Stimulated activated naive CD8-positive, alpha-beta T cell treated with anti-CD3 and anti-CD28 coated beads, Interleukin-15, Interleukin-2, amounts not matched to agents 100 U/mL and 50 U/mL, for 24 hours (primary cell): ENCODE data around the gene NOTCH2.

ENCODE experiments used
- ATAC-seq: fragments of 150-1000 bp; cut with Tn5 transposase; one replicate; pipeline ENCODE4 v1.10.0; 2021
- DNase-seq: peaks from one replicate; pipeline ENCODE4 v3.0.0; 2021

Gene NOTCH2

DNA sequence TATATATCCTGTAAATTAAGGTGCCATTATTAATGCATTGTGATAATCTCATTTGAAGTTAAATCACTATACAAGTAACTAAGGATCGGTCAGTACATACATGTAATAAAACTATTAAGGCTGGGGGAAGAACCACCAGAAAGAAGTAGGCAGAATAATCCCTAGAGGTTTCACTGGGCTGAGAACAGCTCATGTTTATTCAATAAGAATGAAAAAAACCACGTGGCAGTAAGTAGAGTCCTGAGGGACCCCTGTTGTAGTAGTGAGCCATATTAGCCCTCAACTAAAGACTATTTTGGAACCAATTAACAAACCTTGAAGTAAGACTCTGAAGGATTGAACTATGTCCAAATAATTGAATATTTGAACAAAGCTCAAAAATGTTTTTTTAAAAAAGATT is 126.2 kb downstream of the NOTCH2 start:
- DNase-seq (no peak), ATAC-seq (no peak)

DNA sequence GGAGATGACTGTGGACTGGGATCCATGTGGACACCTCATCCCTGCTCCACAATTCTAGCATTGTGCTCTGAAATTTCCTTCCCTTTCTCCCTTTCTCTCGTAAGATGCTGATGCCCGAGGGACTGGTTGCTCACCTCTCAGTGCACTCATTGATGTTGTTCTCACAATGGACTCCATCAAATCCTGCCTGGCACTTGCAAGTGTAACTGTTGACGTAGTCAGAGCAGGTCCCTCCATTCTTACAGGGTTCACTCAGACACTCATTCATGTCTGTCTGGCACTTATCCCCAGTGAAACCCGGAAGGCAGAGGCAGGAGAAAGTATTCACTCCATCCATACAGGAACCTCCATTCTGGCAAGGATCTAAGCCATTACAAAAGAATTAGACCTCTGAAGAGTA is 128.1 kb downstream of the NOTCH2 start:
- ATAC-seq, result no peak
- DNase-seq, result no peak

DNA sequence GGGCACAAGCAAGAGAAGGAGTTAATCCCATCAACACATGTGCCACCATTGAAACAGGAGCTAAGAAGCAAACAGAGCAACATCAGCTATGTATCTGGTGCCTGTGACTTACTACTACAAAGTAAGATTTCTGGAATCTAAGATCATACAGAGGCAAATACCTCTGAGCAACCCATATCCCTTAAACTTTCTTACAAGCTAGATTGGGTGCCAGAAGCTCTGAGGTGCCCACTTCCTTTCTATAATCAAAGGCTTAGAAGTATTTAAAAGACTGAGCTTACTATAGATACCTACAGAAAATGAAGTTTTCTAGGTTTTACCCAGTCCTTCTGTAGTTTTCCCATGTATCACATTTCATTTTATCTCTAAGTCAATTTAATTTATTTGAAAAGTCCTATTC is 128.8 kb downstream of the NOTCH2 start:
- ATAC-seq, result no peak
- no peak for DNase-seq

DNA sequence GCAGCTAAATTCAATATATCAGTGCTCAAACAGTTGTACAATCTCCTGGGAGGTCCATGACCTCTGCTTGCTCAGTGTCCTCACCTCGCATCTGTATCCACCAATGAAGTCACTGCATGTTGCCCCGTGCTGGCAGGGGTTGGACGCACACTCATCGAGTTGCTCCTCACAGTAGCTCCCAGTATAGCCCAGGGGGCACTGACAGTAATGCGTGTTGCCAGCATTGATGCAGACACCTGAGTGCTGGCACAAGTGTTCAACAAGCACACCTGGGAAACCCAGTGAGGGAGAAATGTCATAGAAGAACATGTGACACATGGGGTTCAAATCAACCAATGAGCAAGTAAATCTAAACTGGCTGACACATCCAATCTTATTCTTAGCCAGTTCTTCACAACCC is 132.3 kb downstream of the NOTCH2 start:
- DNase-seq (no peak), ATAC-seq (no peak)

DNA sequence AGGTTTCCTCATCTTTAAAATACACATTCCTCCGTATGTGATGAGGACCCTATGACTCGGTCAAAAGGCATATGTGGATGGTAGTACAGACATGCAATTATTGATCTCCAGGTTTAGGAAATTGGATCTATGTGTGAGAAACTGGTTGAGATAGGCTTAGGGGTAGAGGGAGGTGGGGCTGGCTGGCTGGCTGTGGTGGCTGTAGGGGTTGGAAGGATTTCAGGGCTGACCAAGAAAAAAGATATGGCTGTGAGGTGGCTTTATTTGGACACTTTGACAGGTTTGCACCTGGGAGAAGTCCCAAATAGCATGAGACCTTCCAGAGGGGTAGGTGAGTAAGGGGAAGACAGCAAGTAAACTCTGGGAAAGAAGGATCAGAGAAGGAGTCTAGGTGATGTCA is 133.5 kb downstream of the NOTCH2 start:
- DNase-seq, result no peak
- ATAC-seq, result no peak

DNA sequence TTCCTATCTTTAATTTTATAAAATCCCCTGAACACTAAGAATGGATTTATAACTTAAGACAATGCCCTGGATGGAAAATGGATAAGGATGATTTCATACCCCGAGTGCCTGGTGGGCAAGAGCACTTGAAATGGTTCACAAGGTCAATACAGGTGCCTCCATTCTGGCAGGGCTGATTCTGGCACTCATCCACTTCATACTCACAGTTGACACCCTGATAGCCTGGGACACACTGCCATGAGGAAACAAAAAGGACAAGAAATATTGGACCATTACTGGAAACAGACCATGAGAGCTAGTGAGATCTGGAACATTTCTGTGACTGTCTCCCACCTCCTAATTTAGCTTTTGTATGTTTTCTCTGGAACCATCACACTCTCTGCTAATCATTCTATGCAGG is 134.1 kb downstream of the NOTCH2 start:
- ATAC-seq (no peak), DNase-seq (no peak)

DNA sequence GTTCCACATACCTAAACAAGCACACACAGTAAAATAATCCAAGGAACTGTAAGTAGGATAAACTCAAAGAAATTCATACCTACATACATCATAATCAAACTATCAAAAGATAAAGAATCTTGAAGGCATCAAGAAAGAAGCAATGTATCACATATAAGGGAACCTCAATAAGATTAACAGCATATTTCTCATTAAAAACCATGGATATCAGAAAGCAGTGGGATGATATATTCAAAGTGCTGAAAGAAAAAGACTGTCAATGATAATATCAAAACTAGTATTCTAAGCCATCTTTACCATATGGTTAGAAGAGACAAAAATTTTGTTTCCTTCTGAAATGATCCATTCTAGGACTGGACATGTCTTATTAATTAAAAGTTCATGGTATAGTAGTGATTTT is 136.1 kb downstream of the NOTCH2 start:
- DNase-seq (no peak), ATAC-seq (no peak)

DNA sequence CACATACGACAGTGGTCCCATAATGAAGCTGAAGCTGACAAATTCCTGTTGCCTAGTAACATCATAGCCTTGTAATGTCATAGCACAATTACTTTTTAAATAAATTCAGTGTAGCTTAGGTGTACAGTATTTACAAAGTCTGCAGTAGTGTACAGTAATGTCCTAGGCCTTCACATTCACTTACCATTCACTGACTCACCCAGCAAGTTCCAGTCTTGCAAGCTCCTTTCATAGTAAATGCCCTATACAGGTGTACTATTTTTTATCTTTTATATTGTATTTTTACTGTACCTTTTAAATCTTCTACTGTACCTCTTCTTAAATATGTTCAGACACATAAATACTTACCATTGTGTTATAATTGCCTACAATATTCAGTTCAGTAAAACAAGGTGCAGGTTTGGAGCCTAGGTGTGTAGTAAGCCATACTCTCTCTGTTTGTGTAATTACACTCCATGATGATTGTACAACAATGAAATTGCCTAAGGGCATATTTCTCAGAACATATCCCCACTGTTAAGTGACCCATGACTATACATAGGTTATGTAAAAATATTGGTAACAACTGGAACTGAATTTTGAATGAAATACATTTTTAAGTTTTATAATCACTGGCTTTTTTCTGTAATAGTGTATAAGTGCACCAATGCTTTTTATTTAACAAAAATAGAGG is 139.7 kb downstream of the NOTCH2 start:
- ATAC-seq, result no peak
- no peak for DNase-seq

DNA sequence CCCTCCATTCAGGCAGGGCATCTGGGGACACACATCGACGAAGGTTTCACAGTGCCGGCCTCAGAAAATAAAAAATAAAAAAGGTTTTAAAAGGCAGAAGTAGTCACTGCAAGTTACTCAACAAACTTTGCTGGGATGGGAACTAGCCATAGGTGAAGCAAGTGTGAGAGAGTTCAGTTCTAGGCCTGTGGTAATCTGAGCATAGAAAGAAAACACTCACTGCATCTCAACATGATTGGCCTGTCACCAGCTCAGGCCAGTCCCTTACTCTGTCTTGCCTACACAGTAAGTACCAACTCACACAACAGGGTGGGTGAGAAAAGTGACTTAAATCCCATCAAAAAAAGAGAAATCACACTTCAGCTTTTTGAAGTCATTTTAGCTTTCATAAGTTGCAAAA is 142.9 kb downstream of the NOTCH2 start:
- no peak for ATAC-seq
- no peak for DNase-seq

DNA sequence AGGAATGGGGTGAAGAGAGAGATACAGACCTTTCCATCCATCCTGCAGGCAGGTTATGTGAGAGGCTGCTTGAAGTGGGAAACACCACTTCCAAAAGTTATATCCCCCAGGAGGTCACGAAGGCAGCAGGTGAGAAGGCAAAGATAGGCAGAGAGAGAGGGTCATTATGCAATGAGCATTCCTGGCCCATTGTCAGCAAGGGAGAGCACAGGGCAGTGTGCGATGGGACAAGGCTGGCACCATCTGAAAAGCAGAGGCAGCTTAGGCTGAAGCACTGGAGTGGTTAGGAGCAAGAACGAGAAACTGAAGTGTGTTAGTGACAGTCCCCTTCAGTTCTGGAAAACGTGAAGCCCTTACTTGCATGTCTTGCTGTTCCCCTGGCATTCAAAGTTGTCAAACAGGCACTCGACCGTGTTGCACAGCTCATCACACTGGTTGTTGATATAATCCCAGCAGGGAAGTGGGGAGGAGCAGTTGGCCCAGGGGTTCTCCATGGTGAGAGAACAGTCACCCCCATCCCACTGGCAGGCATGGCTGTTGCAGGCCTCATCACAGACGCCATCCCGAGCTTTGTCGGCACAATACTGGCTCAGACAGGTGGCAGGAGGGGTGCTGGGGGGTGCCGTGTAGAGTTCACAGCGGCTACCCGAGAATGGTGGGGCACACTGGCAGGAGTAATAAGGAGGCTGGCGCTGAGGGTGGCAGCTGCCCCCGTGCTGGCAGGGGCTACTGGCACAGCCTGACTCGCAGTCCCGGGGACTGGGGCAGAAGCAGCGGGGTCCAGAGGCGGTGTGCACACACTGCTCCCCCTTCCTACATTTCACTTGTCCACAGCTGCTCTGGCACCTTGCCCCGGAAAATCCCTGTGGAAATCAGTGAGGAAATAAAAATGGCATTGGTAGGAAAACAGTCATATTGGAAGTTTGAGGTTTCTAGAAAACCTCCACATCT is 144.2 kb downstream of the NOTCH2 start:
- DNase-seq (no peak), ATAC-seq (no peak)

DNA sequence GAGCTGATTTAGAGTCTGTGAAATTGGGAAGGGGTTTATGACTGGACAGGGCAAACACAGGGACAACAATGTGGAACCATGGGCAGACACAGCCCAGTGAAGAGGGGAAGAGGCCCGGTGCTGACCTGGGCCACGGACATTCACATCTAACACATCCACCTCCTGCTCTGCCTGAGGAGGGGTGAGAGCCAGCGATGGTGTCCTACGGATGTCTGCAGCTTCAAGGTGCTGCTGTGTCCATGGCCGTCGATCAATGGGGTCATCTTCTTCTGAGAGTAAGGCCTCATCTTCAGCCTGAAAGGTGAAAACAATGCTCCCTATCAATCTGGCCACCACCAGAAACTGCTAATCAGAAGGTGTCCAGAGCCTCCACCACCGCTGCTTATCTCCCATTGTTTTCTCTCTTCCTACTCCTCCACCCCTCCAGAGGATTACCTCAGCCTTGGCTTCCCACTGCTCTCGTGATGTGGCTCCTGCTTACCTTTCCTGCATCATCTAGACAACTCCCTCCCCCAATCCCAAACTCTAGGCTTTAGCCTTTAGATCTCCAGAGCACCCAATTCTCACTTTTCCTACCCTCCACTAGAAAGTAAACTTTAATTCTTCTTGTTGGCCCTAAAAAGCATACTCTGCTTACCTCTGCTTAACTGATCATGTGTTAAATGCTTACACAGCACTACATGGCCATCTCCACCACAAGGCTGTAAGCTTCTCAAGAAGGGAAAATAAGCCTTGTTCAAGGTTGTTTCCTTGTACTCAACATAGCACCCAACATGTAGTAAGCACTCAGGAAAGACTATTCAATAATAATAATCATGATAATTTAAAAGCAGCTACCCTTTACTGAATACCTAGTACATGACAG is 149.1 kb downstream of the NOTCH2 start:
- no peak for DNase-seq
- no peak for ATAC-seq

DNA sequence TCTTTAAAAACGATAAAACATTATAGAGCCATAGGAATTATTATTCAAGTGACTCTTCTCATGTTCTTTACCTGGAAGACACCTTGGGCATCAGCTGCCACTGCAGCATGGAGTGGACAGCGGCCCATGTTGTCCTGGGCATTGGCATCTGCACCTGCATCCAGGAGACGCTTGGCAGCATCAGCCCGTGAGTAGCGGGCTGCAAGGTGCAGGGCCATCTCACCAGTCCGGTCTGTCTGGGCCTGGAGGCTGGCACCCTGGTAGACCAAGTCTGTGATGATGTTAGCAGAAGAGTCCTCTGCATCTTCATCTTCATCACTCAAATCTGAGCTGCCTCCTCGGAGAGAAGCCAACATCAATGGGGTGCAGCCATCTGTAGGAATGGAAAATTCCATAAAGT is 150.2 kb downstream of the NOTCH2 start:
- DNase-seq, result no peak

DNA sequence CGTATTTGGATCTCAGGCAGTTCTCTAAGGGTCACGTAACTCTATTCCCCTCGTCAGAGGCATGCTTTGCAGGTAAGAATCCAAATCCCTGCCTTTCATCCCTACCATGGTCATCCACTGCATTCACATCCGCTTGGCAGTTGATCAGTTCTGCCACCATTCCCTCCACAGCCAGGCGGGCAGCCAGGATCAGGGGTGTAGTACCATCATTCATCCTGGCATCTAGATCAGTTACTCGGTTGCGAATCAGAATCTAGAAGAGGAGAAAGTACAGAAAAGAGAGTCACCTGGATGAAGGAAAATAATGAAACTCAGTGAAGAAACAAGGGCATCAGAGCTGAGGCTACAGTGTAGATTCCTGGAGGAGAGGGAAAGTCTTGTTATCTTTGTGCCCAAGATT is 151.2 kb downstream of the NOTCH2 start:
- DNase-seq (no peak), ATAC-seq (no peak)

More for the DNA sequence above, 150.2 kb downstream of the NOTCH2 start:
- no peak for ATAC-seq

DNA sequence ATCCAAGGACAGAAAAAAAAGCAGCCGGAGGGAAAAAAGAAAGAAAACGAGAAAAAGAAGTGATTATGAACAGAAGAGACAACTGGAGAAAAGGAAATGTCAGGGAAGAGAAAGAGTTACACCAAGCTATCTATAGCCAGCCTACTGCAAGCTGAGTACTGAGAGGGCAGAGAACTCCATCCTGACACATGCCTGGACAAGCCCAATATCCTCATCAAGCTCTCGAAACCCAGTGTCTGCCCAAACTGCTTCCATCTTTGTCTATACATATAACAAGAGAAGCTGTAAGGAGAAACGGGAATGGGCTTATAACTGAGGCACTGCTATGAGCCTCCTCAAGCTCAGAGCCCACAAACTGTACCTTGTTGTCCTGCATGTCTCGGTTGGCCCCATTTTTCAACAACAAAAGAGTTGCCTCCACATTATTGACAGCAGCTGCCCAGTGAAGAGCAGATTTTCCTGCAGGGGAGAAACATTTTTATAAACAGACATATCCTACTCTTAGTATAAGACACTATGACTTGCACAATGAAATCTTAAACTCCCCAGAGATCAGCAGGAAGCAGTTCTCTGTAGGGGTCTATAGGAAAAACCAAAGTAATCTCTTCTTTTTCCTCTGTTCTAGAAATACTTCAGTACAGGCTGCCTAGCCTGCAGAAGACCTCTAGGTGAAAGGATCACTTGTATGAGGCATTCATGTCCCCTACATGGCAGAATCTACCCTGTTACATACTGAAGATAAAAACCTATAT is 152.0 kb downstream of the NOTCH2 start:
- no peak for ATAC-seq
- DNase-seq, result no peak

DNA sequence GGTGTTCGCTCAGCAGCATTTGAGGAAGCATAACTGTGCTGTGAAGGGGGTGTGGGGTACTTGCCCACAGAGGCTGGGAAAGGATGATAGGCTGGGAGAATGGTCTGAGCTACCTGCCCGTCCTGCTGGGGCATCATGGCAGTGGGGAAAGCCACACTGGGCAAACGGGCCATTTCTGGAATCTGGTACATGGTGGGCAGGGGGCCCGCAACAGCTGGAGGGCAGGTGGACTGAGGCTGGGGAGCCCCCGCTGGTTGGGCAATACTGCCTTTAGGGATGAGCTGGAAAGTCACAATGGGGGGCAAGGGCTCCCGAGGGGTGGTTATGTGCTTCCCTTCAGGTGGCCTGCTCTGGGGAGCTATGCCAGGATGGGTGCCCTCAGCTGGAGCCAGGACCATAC is 153.9 kb downstream of the NOTCH2 start:
- ATAC-seq (peak; percentile 19), DNase-seq (no peak)

DNA sequence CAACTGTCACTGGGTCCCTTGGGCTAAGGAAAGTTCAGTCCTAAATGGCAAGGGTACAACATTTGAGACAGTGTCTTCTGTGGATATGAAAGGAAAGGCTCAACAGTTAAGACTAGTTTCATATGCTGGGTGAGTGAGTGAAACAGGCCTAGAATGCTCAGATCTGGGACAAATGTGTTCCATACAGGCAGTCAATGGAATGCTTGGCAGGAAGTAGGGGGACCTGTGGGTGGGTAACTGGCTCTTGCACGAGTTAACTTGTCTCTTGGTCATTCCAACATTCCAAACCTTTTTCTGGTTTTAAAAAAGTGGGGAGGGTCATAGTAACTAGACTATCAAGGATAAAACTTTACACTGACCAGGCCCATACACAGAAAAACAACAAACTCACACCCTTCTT is 155.4 kb downstream of the NOTCH2 start:
- ATAC-seq, result no peak

DNA sequence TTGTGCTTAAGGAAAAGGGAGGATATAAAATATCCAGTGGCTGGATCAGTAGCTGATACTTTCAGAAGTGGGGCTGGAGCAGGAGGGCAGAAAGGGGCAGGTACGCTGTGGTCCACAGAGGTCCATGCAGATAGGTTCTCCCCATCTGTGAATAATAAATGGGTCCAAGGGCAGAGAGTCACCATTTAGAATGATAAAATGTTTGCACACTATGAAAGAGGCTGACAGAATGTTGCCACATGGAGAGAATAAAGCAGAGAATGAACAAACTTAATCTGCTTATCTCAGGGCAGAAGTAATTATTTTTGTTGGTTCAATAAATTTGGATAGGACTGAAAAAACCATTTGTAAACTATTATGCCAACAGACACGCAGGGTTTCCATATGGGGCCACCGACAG is 156.5 kb downstream of the NOTCH2 start:
- no peak for DNase-seq
- no peak for ATAC-seq

More for the DNA sequence above, 155.4 kb downstream of the NOTCH2 start:
- DNase-seq, result no peak

DNA sequence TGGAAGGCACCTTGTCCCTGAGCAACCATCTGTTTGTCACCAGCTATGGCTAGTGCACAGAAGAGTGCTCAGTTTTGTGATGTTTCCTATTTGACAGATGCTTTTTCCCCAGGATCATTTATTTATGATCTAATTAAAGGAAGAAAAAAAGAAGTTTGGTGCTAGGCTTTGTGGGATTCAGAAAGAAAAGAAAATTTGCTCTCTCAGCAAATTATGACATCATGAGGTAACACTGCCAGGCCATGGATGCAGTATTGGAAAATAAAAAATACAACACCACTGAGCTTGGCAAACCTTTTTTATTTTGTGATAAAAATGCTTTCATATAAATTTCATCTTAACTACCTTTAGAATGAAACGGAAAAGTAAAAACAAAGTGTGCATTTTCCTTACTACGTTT is 157.7 kb downstream of the NOTCH2 start:
- DNase-seq (no peak), ATAC-seq (no peak)

DNA sequence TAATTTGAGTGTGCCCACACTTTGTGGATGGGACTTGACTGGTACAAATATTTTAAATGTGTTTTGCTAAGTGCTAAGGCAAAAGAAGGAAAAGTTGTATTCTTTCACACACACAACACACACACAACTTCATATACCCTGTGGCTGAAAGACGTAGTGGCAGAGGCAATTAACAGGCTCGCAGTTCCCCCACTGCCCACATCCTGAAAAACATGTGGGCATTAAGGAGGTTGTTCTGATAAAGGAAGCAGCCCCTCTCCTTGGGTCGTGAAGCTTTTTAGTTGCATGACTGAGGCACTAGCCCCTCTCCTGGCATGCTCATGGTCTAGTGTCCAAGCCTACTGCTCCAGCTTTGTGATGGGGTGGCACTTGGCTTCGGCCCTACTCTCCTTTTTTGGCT is 158.8 kb downstream of the NOTCH2 start:
- no peak for ATAC-seq
- DNase-seq, result no peak

DNA sequence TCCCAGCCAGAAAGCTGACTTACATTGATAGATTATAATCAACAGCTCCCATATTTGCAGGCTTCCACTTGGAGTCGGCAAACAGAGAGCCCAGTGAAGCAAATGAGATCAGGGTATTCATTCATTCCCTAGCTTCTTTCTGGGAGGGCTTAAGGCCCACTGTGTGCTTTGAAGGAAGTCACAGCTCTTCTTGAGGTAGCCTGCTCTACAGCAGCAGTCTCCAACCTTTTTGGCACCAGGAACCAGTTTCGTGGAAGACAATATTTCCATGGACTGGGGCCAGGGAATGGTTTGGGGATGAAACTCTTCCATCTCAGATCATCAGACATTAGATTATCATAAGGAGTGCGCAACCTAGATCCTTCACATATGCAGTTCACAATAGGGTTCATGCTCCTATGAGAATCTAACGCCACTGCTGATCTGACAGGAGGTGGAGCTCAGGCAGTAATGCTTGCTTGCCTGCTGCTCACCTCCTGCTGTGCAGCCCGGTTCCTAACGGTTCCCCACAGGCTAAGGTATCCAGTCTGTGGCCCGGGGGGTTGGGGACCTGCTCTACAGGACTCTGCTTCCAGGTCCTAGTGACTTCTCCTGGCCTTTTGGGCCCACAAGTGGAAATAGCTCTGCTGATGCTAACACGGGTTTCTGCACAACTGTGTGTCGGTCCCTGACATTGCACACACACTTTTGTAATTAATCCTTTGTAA is 159.4 kb downstream of the NOTCH2 start:
- DNase-seq (no peak), ATAC-seq (no peak)

DNA sequence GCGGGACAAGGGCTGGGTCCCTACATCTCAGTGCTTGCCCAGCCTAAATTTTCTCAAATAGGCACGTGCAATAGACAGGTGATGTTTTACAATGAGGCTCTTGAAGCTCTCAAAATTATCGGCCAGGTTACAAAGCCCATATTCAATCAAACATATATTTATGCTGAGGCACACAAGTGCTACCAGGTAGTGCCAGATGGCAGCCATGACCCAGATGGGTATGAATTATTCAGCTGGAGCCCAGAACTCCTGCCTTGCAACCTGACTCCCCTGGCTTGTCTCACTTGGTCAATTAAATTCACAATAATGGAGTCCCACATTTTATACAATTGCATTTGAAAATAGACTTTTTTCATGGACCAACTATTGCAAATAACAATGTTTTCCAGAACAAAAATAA is 160.8 kb downstream of the NOTCH2 start:
- ATAC-seq (no peak), DNase-seq (no peak)
